K562 (cell line): Measurements from ENCODE around the gene PPY. TPM values are rescaled to one million over a fixed set of nuclear protein-coding genes. Genes with fewer than 3 reads are reported as not detected.

Experiments used
- ATAC-seq: fragments of 200-7000 bp; cut with Tn5 transposase; 3 replicates; pipeline ENCODE4 v1.9.1; 2020; ENCODE audit warnings: moderate library complexity
- BruUV-seq: library from RNA; stranded (reverse); fragments of 400-500 nt; replicated peaks from 2 replicates; lab custom pipeline; 2021; lab: Mats Ljungman, UMichigan
- CTCF ChIA-PET: fragments of 300-600 bp; formaldehyde crosslinking; extraction: SDS; loops from one replicate; lab custom pipeline; 2021; ENCODE audit warnings: low intra/inter-chr PET ratio; lab: Yijun Ruan, JAX
- POLR2A ChIA-PET: fragments of 300-600, 350-650 bp; sonication (Branson Sonifier 250); formaldehyde crosslinking; extraction: SDS; loops from one replicate; lab custom pipeline; 2021; ENCODE audit warnings: antibody characterized with exemption, inconsistent platforms; lab: Yijun Ruan, JAX
- DNase-seq, 4 experiments: peaks; one replicate each; pipeline versions ENCODE4 v3.0.0 to v3.0.0-alpha.2; 2011 to 2018; ENCODE audit warnings: low spot score in 3 of 4, mixed read lengths in 3 of 4; ENCODE audit errors: extremely low read depth in 1 of 4
- FAIRE-seq: peaks from 2 replicates; lab custom pipeline; 2011; peaks lifted over from hg19 to GRCh38; lab: Jason Lieb, UNC
- H2AFZ ChIP-seq: 2 replicates; pipeline ENCODE4 v1.6.0; 2011; ENCODE audit warnings: low read depth, low read length, control low read depth, inconsistent platforms
- H3K27ac ChIP-seq: fragments of 200-600 bp; 3 replicates; pipeline ENCODE4 v1.8.0; 2011; ENCODE audit warnings: low read depth, mild to moderate bottlenecking, control low read depth, inconsistent platforms, low read length, moderate library complexity, mixed read lengths; ENCODE audit errors: extremely low read depth
- H3K27me3 ChIP-seq, 2 experiments: fragments of 300-600 bp in 1 of 2; 2 replicates in 1 of 2; 3 replicates in 1 of 2; pipeline versions ENCODE4 v1.6.0 to v1.8.0; 2011; ENCODE audit warnings: inconsistent platforms in 2 of 2, low read length in 2 of 2, mild to moderate bottlenecking in 1 of 2, mixed read lengths in 1 of 2, moderate library complexity in 1 of 2; ENCODE audit not compliant: control insufficient read depth in 2 of 2, insufficient read depth in 2 of 2
- H3K36me3 ChIP-seq: fragments of 300-600 bp; 3 replicates; pipeline ENCODE4 v1.8.0; 2011; ENCODE audit warnings: mild to moderate bottlenecking, low read length, inconsistent platforms; ENCODE audit not compliant: control insufficient read depth, insufficient read depth
- H3K4me1 ChIP-seq, 2 experiments: fragments of 200-600 bp in 1 of 2; replicated peaks in 1 of 2; 2 replicates in 1 of 2; 3 replicates in 1 of 2; pipeline versions ENCODE4 v1.5.1 to v1.8.0; 2011; ENCODE audit warnings: inconsistent platforms in 2 of 2, low read length in 2 of 2, mild to moderate bottlenecking in 1 of 2, mixed read lengths in 1 of 2, moderate library complexity in 1 of 2; ENCODE audit not compliant: control insufficient read depth in 2 of 2, insufficient read depth in 2 of 2
- H3K4me2 ChIP-seq: 2 replicates; pipeline ENCODE4 v1.6.1; 2011; ENCODE audit warnings: low read length, control low read depth, inconsistent platforms, mixed read lengths; ENCODE audit not compliant: insufficient read depth
- H3K4me3 ChIP-seq: fragments of 200-600 bp; sonication (generic), shearing (Covaris generic); 2 replicates; pipeline ENCODE4 v1.5.1; 2016; ENCODE audit warnings: control low read depth, inconsistent platforms
- H3K79me2 ChIP-seq: fragments of 200-600 bp; 3 replicates; pipeline ENCODE4 v1.8.0; 2011; ENCODE audit warnings: low read length, inconsistent platforms; ENCODE audit not compliant: control insufficient read depth, insufficient read depth
- H3K9ac ChIP-seq, 2 experiments: 2 replicates each; pipeline versions ENCODE4 v1.6.0 to v1.6.1; 2011; ENCODE audit warnings: low read depth in 2 of 2, low read length in 2 of 2, control low read depth in 1 of 2, inconsistent platforms in 1 of 2, mild to moderate bottlenecking in 1 of 2, mixed read lengths in 1 of 2; ENCODE audit not compliant: insufficient read depth in 1 of 2
- H3K9me1 ChIP-seq: one replicate; pipeline ENCODE4 v1.6.0; 2011; ENCODE audit warnings: inconsistent platforms, mild to moderate bottlenecking, low read length, moderate library complexity; ENCODE audit not compliant: control insufficient read depth, insufficient read depth
- H3K9me3 ChIP-seq: replicated peaks from 2 replicates; pipeline ENCODE4 v1.5.1; 2011; ENCODE audit warnings: low read depth, low read length, inconsistent platforms; ENCODE audit not compliant: control insufficient read depth, insufficient read depth
- H4K20me1 ChIP-seq: replicated peaks from 2 replicates; pipeline ENCODE4 v1.6.1; 2011; ENCODE audit warnings: low read length, inconsistent platforms, mixed read lengths; ENCODE audit not compliant: control insufficient read depth, insufficient read depth
- EGR1 ChIP-seq: fragments of 450-650 bp; conservative IDR thresholded peaks from 2 replicates; pipeline ENCODE4 v1.6.1; 2017; ENCODE audit warnings: mild to moderate bottlenecking
- NCOA6 ChIP-seq: fragments of 450-650 bp; IDR thresholded peaks from 2 replicates; pipeline ENCODE4 v1.6.1; 2017; ENCODE audit warnings: mild to moderate bottlenecking
- ZNF134 ChIP-seq: fragments of 250-450 bp; sonication (Bioruptor Pico); conservative IDR thresholded peaks from 2 replicates; pipeline ENCODE4 v1.4.0; 2020
- ZNF253 ChIP-seq: fragments of 250-450 bp; sonication (Bioruptor Pico); conservative IDR thresholded peaks from 2 replicates; pipeline ENCODE4 v1.6.1; 2021; ENCODE audit warnings: mild to moderate bottlenecking
- ZNF316 ChIP-seq: fragments of 450-650 bp; IDR thresholded peaks from 2 replicates; pipeline ENCODE4 v1.6.1; 2016
- ZNF384 ChIP-seq: IDR thresholded peaks from 2 replicates; pipeline ENCODE4 v1.6.1; 2012; ENCODE audit warnings: low read depth, low read length, improper control_type of control experiment
- WGBS: fragments of 100-300 bp; shearing (Covaris generic); methylation state at CpG from one replicate; pipeline ENCODE4 v1.1.6; 2016; ENCODE audit warnings: low coverage, mixed read lengths; ENCODE audit not compliant: insufficient coverage; ENCODE audit errors: missing lambda C conversion rate; 5-methylcytosine and 5-hydroxymethylcytosine counted together
- in situ Hi-C: fragments of 300-500 bp; cut with MboI; formaldehyde crosslinking; loops from 4 replicates; pipeline ENCODE4 v1.15.0; 2018; ENCODE audit warnings: inconsistent platforms, mixed read lengths
- intact Hi-C: fragments of 100-400 bp; cut with micrococcal nuclease; formaldehyde crosslinking; loops from 2 replicates; pipeline ENCODE4 v1.14.2; 2022
- polyA plus RNA-seq, 8 experiments: library from polyadenylated mRNA; depleted of rRNA in 4 of 8; stranded (reverse) in 5 of 8; unstranded in 3 of 8; fragments of >200 nt; fragmentation: Nextera tagmentation in 2 of 8; fragmentation: Illumina TruSeq in 1 of 8; extraction: Ambion mirVana in 2 of 8; extraction: Trizol in 1 of 8; gene quantifications; 2 replicates each; pipeline versions ENCODE4 v1.2.1 to v1.2.3, GENCODE V29; 2011 to 2014; ENCODE audit warnings: inconsistent platforms in 1 of 8, missing spikeins in 1 of 8
- total RNA-seq, 7 experiments: library from RNA; depleted of rRNA in 6 of 7; stranded (reverse); fragments of >200 nt in 6 of 7; fragmentation: Illumina TruSeq in 2 of 7; extraction: Trizol in 2 of 7; gene quantifications; 2 replicates each; pipeline versions ENCODE4 v1.2.1 to v1.2.3, GENCODE V29; 2011 to 2021; ENCODE audit warnings: low replicate concordance in 1 of 7
- TF ChIP-seq, protein P1 (sequence below): sonication (generic); formaldehyde crosslinking; IDR thresholded peaks from 2 replicates; pipeline ENCODE4 v1.4.0; 2020; ENCODE audit warnings: mild to moderate bottlenecking, missing genetic modification reagents
- TF ChIP-seq, protein P2 (sequence below): fragments of 450-650 bp; IDR thresholded peaks from 2 replicates; pipeline ENCODE4 v1.6.1; 2016; ENCODE audit warnings: mild to moderate bottlenecking, moderate library complexity
- TF ChIP-seq, protein P3 (sequence below): sonication (generic); IDR thresholded peaks from 2 replicates; pipeline ENCODE4 v1.6.1; 2016

Gene PPY
- total and polyA plus RNA-seq, 9 of the 15 experiments (the other 6 are each of a cell fraction or from before 2014, with no cell fraction given): not detected

DNA sequence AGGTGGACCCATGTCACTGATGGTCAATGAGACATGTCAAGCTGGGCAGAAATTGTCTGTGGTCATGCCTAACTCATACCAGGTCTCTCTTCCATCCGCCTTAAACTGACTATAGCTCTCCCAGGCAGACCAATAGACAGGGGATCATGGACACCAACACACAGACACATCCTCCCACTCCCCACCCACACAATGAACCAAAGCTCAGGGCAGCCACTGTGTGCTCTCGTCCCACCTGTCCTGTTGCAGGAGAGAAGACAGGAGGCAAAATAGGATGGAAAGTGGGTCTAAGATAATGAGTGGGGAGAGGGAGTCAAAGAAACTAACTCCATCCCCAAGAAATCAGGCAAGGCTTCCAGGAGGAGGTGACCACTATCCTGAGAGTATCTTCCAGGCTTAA is 8.3 kb upstream of the PPY start:
- DNase-seq (no peak), FAIRE-seq (no peak), ATAC-seq (no peak)
- Histone ChIP-seq H3K9ac (no peak overlapping the region), H3K4me3 (no peak overlapping the region), H3K79me2 (no peaks in the 10 kb centered on the region), H3K27me3 (peaks cover 35 to 59% of the 10 kb centered on the region in 2 experiments; a peak in 4 of 5 replicates), H4K20me1 (no peaks in the 10 kb centered on the region; the same call in none of the 2 replicates), H3K9me3 (no peaks in the 10 kb centered on the region), H3K9me1 (no peaks in the 10 kb centered on the region), H3K4me1 (peaks cover 0 to 16% of the 10 kb centered on the region in 2 experiments; a peak in 3 of 5 replicates), H3K36me3 (no peaks in the 10 kb centered on the region), H2AFZ (no peak overlapping the region), H3K4me2 (no peak overlapping the region), H3K27ac (no peak overlapping the region)
- in situ Hi-C loops (no loop called here), intact Hi-C loops (no loop called here)
- ChIA-PET CTCF (no interaction called here), POLR2A (interaction anchor here (0.5 to 0.7 kb wide), 2 partner anchors 10 to 357 kb away, joined by 3 read pairs; no protein-coding TSS in a partner anchor)
- BruUV-seq: no TSS peak
- 0% methylated on average over 2 of the region's 2 CpGs for WGBS
- TF ChIP-seq ZNF253: no peak
- no peak for TF ChIP-seq ZNF384
- no peak for TF ChIP-seq NCOA6
- TF ChIP-seq, protein P1, sequence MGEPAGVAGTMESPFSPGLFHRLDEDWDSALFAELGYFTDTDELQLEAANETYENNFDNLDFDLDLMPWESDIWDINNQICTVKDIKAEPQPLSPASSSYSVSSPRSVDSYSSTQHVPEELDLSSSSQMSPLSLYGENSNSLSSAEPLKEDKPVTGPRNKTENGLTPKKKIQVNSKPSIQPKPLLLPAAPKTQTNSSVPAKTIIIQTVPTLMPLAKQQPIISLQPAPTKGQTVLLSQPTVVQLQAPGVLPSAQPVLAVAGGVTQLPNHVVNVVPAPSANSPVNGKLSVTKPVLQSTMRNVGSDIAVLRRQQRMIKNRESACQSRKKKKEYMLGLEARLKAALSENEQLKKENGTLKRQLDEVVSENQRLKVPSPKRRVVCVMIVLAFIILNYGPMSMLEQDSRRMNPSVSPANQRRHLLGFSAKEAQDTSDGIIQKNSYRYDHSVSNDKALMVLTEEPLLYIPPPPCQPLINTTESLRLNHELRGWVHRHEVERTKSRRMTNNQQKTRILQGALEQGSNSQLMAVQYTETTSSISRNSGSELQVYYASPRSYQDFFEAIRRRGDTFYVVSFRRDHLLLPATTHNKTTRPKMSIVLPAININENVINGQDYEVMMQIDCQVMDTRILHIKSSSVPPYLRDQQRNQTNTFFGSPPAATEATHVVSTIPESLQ (CRISPR knock-in tag): no peak
- TF ChIP-seq, protein P2, sequence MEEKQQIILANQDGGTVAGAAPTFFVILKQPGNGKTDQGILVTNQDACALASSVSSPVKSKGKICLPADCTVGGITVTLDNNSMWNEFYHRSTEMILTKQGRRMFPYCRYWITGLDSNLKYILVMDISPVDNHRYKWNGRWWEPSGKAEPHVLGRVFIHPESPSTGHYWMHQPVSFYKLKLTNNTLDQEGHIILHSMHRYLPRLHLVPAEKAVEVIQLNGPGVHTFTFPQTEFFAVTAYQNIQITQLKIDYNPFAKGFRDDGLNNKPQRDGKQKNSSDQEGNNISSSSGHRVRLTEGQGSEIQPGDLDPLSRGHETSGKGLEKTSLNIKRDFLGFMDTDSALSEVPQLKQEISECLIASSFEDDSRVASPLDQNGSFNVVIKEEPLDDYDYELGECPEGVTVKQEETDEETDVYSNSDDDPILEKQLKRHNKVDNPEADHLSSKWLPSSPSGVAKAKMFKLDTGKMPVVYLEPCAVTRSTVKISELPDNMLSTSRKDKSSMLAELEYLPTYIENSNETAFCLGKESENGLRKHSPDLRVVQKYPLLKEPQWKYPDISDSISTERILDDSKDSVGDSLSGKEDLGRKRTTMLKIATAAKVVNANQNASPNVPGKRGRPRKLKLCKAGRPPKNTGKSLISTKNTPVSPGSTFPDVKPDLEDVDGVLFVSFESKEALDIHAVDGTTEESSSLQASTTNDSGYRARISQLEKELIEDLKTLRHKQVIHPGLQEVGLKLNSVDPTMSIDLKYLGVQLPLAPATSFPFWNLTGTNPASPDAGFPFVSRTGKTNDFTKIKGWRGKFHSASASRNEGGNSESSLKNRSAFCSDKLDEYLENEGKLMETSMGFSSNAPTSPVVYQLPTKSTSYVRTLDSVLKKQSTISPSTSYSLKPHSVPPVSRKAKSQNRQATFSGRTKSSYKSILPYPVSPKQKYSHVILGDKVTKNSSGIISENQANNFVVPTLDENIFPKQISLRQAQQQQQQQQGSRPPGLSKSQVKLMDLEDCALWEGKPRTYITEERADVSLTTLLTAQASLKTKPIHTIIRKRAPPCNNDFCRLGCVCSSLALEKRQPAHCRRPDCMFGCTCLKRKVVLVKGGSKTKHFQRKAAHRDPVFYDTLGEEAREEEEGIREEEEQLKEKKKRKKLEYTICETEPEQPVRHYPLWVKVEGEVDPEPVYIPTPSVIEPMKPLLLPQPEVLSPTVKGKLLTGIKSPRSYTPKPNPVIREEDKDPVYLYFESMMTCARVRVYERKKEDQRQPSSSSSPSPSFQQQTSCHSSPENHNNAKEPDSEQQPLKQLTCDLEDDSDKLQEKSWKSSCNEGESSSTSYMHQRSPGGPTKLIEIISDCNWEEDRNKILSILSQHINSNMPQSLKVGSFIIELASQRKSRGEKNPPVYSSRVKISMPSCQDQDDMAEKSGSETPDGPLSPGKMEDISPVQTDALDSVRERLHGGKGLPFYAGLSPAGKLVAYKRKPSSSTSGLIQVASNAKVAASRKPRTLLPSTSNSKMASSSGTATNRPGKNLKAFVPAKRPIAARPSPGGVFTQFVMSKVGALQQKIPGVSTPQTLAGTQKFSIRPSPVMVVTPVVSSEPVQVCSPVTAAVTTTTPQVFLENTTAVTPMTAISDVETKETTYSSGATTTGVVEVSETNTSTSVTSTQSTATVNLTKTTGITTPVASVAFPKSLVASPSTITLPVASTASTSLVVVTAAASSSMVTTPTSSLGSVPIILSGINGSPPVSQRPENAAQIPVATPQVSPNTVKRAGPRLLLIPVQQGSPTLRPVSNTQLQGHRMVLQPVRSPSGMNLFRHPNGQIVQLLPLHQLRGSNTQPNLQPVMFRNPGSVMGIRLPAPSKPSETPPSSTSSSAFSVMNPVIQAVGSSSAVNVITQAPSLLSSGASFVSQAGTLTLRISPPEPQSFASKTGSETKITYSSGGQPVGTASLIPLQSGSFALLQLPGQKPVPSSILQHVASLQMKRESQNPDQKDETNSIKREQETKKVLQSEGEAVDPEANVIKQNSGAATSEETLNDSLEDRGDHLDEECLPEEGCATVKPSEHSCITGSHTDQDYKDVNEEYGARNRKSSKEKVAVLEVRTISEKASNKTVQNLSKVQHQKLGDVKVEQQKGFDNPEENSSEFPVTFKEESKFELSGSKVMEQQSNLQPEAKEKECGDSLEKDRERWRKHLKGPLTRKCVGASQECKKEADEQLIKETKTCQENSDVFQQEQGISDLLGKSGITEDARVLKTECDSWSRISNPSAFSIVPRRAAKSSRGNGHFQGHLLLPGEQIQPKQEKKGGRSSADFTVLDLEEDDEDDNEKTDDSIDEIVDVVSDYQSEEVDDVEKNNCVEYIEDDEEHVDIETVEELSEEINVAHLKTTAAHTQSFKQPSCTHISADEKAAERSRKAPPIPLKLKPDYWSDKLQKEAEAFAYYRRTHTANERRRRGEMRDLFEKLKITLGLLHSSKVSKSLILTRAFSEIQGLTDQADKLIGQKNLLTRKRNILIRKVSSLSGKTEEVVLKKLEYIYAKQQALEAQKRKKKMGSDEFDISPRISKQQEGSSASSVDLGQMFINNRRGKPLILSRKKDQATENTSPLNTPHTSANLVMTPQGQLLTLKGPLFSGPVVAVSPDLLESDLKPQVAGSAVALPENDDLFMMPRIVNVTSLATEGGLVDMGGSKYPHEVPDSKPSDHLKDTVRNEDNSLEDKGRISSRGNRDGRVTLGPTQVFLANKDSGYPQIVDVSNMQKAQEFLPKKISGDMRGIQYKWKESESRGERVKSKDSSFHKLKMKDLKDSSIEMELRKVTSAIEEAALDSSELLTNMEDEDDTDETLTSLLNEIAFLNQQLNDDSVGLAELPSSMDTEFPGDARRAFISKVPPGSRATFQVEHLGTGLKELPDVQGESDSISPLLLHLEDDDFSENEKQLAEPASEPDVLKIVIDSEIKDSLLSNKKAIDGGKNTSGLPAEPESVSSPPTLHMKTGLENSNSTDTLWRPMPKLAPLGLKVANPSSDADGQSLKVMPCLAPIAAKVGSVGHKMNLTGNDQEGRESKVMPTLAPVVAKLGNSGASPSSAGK: no peak
- 0 out of 2 replicates have a peak, but pooled peaks have one; percentile 33 for TF ChIP-seq EGR1
- no peak for TF ChIP-seq ZNF316
- TF ChIP-seq, protein P3, sequence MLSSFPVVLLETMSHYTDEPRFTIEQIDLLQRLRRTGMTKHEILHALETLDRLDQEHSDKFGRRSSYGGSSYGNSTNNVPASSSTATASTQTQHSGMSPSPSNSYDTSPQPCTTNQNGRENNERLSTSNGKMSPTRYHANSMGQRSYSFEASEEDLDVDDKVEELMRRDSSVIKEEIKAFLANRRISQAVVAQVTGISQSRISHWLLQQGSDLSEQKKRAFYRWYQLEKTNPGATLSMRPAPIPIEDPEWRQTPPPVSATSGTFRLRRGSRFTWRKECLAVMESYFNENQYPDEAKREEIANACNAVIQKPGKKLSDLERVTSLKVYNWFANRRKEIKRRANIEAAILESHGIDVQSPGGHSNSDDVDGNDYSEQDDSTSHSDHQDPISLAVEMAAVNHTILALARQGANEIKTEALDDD: no peak
- no peak for TF ChIP-seq ZNF134 (CRISPR knock-in tag)
